DMS53 (cell line): ENCODE measurements around the gene MSH2.
A peak's percentile ranks its signal among the peaks of the same experiment; 100 is the strongest.

Experiments used
- DNase-seq: peaks from one replicate; lab custom pipeline; 2025; lab: John Stamatoyannopoulos, UW

The MSH2 gene

DNA sequence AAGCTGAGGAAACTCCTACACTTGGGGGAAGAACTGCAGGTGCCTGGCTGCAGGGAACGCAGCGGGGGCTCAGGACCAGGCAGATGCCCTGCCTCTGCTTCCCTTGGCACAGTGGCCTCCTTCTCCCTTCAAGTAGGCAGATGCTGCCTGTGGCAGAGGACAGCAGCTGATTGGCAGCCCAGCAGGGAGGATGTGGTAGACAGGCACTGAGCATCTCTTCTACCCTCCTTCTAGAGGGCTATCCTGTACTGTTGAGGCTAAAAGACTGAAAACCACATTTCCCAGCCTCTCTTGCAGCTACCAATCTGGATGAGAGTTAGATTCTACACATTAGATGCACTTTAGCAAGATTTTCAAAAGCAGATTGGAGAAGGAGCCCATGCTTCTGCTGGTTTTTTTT, 105.7 kb downstream of the MSH2 start:
- DNase-seq = no peak

DNA sequence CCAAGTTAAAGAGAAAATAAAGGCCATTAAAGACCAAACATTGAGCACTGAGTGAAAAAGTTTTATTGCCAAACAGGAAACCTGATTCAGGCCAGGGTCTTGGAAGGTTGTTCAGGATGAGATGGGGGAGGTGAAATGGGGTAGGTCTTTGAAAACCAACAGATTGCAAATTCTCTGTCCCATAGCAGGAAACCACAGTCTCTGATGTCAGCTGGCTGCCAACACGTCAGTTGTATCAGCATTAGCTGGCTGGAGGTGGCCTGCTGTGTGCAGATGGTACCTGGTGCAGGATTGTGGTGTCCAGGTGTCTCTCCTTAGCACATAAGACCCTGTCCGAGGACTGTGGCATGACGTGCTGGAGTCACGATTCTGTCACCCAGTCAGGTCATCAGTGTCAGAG, 106.3 kb downstream of the MSH2 start:
- no peak for DNase-seq

DNA sequence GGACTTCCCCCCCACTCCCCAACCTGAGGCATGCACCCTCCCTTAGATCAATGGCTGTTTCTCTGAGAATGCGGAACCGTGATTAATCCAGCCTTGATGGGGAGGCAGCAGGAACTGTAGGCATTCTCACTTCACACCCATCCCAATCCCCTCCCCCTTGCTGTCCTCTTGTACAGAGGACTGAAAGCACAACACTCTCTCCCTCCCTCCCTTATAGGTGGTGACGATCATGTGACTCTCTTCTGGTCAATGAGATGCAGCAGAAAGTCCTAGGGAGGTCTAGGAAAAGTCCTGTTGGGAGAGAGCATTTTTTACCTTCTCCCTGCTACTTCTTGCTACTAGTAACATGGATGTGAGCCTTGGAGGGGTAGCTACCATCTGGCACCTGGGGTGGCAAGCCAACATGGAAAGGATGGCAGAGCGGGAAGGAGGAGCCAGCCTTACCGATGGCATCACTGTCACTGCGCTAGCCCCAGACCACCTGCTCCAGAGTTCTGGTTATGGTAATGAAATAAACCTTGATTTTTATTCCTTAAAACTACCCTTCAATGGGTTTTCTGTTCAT, 106.9 kb downstream of the MSH2 start:
- DNase-seq = no peak

DNA sequence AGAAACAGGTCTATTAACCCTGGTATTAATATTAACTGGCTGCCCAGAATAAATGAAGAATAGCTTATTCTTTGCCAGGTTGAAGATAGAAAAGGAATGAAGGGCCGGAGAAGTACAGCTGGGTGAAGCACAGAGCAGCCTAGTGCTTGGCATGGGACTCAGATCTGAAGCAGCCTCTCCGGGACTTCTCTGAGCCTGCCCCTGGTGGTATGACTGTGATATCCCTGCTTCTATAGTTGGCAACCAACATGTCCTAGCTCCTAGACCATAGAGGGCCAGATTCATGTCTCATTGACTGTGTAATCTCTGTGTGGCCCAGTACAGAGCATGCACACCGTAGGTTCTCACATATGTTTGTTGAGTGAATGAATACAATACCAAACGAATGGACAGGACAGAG, 107.8 kb downstream of the MSH2 start:
- no peak for DNase-seq

DNA sequence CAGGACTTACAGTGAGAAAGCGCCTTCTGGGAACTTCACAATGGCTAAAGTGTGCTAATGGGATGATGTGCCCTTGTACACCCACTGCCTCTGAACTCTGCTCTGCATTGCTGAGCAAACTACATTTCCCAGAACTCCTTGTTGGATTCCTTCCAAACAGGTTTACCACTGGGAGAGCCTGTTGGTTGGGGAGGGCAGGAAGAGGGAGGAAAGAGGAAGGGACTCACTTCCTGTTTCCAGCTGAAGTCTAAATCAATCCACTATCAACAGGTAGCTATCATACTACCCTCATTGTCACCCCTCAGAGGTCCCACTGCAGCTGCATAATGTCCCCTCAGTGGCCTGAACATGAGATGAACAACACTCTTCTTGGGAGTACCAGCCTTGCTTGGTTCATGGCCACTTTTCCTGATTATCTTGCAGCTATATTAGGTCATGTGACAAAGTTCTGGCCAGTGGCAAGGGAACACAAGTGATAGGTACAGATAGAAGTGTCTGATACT, 109.7 kb downstream of the MSH2 start:
- DNase-seq = peak; percentile 74

DNA sequence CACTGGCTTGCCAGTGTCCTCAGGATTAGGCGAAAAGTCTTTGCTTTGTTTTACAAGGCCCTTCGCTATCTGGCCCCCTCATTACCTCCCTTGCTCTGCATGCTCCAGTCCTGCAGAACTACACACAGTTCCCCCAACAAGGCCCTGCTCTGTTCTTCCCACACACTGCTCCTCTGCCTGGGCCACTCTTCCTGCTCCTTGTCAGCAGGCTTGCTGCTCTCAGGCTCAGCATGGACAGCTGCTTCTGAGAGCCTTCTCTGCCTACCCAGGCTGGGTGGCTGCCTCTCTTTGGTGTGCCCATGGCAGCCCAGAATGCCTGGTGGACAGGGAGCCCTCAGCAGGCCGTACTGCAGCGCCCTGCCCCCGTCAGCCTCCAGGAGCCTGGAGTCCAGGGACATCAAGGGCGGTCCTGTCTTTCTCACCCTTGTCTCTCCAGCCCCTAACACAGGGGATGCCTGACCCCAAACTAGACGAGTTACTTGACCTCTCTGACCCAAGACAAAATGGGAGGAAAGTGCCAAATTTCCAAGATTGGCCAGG, 111.1 kb downstream of the MSH2 start:
- no peak for DNase-seq

DNA sequence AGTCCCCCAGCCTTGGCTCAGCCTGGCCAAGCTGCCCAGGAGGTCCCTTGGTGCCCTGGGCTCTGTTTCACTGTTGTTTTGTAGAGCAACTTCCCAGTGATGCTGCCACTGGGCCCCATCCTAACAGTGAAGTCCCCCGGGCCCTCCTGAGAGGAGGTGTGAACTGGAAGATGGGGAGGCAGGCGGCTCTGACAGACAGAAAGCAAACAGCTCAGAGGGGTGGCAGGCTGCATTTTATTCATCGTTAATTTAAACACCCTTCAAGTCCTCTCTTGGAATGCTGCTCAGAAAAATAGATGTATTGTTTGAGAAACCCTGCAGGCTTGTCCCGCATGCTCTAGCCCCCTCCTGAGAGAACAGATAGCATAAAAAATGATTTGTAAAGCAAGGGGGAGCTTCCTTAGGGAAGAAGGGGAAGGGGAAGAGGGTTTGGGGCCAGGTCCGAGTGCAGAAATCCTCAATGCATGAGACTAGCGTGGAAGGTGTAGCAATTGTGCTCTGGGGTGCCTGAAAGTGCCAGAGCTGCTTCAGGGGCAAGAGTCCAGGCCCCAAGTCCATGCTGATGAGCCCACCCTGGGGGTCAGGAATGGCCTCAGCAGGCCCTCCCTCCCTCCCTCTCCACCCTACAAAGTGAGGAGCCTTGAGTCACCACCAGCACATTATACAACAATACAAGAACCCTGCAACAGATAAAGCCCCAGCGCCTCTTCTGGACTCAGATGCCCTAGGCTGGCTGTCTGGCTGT, 113.6 kb downstream of the MSH2 start:
- DNase-seq = no peak

DNA sequence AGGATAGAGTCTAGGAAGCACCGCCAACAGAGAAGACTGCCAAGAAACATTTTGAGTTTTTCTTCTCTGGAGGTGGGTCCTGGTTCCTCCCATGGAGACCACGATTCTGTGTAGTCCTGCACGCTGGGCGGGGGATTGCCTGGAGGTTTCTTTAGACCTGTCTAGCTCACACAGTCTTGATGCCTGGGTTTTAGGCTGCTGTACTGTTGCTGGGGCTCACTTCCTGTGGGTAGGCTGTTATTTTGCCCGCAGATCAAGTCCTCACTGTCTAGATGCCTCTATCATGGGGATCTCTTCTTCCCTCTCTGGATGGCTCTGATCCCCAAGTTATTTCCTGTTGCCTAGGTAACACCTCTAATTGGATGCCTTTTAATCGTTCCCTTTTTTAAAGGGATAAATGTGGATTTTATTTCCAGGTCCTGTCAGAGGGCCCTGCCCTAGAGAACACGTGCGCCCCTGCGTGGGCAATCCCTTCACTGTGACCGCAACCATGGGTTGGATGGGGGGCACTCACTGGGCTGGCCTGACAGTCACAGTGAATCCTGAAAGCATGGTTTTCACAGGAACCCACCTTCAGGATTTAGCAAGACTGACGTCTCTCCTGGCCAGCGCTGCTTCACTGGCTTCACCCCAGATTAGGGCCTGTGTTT, 115.7 kb downstream of the MSH2 start:
- DNase-seq = no peak

DNA sequence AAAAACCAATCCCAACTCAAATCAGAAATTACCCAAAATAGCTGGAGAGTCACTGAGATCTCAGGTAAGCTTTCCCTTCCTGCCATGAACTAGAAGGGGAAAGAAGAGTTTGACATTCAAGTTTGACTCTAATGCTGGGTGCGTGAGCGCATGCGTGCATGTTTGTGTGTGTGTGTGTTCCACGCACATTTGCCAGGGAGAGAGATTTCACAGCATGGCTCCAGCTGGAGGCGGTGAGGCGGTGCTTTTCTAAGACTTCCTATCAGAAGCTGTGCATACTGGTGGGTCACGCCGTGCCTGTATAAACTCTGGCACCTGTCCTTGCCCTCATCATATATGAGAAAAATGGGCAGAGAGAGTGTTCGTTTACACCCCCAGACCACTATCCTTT, 116.2 kb downstream of the MSH2 start:
- DNase-seq = no peak

DNA sequence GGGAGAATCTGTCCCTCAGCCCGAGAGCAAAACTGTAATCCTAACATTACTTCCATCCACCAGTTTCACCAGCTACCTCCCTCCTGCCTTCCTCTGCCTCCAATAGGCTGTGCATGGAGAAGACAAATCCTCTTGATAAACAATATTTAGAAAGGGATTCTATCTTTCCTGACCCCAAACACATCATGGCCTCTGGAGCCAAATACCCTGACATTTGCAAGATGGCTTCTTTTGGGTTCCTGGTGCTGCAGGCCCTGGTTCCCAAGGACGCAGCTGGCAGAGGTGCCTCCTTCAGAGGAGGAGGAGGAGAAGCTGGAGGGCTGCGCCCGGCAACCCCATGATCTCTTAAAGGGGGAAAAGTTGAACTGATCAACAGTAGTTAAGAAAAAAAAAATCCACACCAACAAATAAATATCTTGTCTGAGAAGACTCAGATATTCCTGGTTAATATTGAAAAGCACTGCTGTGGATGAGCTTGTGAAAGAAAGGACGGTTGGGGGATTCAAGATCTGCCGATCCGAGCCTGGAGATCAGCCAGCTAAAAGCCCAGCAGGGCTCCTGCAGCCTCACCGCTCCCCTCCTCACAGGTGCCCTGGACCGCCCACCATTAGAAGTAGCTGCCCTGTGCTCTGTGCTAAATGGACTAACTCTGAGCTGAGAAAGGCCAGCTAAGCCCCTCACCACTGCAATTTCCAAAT, 116.8 kb downstream of the MSH2 start:
- DNase-seq = no peak

DNA sequence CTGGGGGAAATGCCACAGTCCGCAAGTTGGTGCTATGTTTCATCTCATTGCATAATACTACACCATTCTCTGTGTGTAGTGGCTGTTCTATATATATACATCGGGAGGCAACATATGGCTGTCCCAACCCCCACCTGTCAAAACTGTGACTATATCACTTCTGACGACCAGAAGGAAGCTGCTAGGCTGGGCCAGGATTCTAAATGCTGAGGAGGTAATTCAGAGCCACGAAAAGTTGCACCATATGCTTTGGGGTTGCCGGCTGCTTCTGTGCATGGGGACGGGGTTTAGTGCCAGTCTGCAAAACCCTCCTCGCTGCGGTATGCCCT, 117.3 kb downstream of the MSH2 start:
- peak; percentile 35 for DNase-seq

DNA sequence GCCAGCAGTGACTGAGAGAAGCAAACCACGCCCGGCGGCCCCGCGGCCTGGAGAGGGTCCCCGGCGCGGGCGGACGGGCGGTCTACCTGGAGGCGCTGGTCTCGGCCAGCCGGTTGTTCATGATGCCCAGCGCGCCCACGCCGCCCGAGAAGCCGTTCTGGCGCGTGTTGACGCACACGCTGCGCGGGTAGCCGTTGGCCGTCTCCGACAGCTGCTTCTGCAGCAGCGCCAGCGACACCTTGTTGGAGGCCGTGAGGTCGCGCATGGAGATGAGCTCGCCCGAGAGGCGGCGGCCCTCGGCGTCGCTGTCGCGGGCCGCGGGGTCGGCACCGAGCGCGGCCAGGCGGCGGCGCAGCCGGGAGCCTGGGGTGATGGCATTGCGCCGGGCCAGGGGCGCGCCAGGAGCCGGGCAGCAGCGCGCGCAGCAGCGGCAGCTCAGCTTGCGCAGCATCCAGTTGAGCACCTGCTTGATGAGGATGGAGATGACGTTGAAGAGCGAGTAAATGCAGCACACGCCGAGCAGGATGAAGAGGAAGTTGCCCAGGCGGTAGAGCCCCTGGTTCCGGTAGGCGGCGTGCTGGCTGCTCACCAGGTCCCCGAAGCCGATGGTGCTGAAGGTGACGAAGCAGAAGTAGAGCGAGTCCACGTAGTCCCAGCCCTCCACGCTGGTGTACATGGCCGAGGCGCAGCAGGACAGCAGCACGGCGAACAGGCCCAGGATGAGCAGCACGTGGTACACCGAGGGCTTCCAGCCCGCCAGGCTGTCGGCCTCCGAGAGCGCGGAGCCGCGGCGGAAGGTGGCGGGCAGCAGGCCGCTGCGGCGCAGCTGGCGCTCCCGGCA, 118.1 kb downstream of the MSH2 start:
- peak; percentile 95 for DNase-seq

DNA sequence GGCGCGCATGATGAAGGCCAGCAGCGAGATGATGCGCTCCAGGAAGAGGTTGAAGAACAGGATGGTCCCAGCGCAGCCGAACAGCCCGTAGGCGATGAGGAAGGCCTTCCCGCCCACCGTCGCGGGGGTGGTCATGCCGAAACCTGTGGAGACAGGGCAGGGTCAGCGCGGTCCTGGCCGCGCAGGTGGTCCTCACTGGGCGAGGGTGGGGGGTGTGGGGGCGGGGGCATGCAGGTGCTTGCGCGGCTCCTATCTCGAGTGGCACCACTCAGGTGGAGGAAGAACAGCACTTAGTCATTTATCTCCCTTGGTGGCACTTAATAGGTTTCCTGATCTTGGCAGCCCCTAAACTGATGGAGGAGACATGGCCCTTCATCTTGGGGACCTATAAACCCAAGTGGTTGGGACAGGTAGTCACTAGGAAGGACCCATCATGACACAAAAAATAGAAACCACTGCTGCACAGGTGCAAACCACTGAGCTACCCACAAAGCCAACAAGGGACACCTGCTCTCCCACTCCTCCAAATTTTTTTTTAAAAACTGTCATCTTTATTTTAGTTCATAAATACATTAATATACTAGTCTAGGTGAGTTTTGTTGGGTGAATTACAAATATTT, 118.8 kb downstream of the MSH2 start:
- peak; percentile 66 for DNase-seq

DNA sequence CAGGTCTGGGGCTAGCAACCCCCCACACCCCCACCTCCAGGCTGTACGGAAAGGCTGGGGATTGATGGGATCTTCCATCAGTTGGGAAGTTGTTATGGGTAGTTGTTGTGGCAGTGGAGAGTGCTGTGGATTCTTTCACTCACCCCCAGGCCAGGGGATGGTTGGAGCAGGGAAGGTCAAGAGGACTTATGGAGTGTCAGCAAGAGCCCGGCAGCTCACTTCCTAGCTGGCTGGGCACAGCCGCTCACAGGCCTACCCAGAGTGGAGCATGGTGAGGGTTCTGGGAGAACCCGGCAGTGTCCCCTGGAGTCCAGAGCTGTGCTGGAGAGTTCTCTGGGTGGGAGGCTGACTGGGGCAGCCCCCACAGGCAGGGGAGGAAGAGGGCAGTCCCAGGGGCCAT, 122.2 kb downstream of the MSH2 start:
- DNase-seq = no peak

DNA sequence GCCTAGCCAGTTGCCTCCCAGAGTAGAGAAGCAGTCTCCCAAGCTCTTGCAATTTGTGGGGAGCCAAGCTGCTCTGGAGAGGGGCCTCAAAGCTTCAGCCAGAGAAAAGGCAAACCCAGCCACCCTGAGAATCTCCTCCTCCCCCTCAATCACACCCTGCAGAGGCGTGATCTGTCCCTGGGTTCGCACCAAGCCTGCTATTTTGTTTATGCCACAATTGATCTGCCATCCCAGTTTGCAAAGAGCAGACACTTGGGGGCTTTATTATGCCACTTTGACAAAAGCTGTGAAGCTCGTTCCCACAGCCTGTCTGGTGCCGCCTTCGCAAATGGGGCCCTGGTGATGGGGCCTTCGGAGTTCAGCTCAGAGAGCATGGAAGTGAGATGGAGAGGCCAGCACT, 125.5 kb downstream of the MSH2 start:
- DNase-seq = no peak

DNA sequence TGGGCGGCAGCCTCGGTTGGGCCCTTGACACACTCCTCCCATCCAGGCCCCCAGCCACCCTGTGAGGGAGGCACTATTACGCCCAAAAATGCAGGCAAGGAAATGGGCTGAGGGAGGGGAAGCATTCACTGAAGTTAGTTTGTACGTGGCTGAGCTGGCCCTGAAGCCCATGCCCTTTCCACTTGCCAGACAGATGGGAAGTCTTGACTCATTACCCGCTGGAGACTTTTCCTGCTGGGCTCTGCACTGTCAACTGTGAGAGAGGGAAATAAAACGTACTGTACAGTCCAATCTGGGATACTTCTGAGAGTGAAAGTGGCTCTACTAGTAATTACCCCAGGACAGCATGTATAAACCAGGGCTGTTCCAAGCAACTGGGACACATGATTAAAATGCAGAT, 125.9 kb downstream of the MSH2 start:
- DNase-seq = no peak

DNA sequence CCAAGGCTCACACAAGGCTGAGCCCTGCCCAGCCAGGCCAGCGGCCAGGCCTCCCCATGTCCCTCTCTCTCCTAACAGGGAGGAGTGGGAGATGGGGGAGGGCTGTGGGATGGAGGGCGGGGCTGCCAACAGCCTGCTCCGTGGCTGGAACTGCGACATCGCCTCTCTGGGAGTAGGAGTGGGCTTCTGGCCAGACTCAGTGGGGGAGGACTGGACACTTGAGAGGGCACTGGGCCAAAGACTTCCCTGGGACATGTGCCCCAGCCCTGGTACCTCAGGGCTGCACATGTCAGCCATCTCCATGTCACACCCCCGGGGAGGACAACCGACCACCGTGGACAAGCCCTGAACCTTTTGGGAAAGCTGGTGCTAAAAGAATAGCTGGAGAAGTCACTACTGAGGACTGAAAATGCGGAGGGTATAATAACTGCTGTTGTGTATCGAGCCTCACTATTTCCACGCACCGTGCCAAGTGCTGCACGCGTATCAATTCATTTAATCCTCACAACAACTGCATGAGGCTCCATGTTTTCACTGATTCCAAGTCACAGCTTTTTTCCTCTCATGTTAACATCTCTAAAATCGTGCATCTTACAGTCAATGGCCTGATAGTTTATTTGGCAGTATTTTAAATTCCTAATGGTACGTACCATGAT, 127.3 kb downstream of the MSH2 start:
- no peak for DNase-seq

DNA sequence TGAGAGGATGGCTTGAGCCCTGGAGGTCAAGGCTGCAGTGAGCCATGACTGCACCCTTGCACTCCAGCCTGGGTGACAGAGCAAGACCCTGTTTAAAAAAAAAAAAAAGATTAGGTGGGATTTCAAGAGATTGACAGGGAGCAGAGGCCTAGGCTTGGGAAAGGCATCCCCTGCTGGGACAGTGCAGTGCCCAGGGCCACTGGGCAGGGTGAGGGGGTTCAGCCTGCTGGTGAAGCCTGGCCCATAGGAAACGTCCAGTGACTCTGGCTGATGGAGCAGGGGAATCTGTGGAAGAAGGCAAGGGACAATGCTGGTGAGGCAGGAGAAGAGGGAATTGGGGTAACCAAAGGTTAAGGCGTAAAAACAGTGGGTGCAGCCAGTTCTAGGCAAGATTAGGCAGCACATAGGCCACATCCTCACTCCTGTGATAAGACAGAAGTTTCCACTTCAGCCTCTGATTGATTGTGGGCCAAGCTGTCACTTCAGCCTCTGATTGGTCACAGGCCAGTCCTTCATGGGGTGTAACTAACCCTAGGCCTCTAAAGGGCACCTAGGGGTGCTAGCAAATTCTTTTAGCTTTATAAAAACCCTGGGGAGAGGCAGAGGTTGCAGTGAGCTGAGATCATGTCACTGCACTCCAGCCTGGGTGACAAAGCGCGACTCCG, 128.6 kb downstream of the MSH2 start:
- no peak for DNase-seq
